NCI-H2227 (cell line): ENCODE data around the gene KCNS3.

Experiments used
- DNase-seq: peaks from one replicate; lab custom pipeline; 2025; ENCODE audit not compliant: unreplicated experiment; lab: John Stamatoyannopoulos, UW

KCNS3 gene

GRCh38 chr2:17878281-17879136, at the start of gene KCNS3:
KCNS3 (plus strand) TSS chr2:17878667; CDS start chr2:17931009, 52,342 bp downstream.
- DNase-seq, result peak; percentile 68

DNA sequence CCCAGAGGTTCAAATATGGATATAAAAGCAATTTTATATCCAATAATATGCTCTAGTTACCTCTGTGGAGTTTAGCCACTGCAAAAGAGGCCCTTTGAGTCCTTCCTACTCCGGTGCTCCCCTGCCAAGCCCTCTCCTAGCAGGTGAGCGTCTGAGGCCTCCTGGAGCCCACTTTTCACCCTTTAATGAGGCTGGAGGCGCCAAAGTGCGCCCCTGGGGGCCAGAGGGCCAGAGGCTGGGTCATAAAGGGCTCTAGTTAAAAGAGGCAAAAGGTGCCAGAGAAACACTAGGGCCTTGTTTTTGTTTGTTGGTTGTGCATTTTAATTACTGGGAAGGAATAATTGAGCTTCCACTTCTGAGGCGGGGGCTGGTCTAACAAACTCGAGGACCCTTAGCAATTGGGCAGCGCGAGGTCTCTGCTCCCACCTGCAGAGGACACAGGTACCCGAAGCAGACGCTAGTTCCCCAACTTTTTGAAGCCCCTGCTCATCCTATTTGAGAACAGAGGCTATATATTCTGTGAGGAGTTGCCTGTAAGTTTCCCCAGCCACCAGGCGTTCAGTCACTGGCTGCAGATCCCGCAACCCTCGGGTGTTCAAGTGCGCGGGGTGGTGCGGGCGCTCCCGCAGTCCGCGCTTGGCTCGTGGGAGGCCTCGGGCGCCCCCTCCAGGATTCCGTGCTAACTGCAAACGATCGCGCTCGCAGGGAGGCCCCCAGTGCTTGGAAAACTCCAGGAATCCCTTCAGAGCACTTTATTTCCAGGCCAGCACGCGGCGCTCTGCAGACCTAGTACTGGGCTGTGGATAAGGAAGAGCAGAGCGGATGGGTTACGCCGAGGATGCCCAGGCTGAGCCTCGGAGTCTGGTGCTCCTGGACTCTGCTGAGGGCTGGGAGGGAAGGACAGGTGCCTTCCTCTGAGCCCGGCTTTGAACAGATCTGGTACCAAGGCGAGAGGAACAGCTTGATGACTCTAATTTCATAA, 48.1 kb upstream of the KCNS3 start:
- peak; percentile 95 for DNase-seq

GRCh38 chr2:17835516-17835915, 43.0 kb upstream of the KCNS3 start:
- no peak for DNase-seq

DNA sequence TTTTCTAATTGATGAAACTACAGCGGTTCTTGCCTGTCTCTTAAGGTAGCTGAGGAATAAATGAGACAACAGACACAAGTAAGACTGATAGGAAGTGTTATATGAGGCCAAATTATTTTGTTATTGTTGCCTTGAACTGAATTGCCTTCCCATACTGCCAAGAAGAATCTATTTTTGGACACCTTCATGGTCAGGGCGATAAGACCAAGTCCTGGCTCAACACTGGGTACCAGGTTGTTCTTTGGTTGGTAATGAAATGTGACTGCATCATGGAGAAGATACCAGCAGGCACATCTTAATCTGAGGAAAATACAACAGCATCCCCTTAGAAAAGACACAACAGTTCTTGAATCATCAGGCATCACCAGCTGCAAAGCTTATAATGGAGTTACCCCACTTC, 38.5 kb upstream of the KCNS3 start:
- no peak for DNase-seq

- DNase-seq, result no peak
These were observed 35.0 kb upstream of the KCNS3 start for GRCh38 chr2:17843457-17843856.

DNA sequence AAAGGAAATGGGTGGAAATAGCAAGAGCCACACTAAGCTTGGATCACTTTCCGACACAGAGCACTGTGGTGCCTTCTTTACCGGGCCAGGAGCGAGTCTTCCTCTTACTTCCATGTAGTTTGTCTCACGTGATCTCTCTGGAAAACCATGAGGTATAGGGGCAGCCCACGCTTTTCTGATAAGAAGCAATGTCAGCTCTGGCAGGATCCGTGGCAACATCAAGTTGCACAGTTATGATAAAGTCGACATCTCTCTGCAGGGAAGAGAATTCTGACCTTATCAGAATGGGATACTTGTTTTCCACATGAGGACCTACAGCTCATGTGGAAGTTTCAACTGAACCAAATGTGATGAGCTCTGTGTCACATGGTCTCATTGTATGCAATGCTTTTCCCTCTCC, 32.7 kb upstream of the KCNS3 start:
- no peak for DNase-seq

DNA sequence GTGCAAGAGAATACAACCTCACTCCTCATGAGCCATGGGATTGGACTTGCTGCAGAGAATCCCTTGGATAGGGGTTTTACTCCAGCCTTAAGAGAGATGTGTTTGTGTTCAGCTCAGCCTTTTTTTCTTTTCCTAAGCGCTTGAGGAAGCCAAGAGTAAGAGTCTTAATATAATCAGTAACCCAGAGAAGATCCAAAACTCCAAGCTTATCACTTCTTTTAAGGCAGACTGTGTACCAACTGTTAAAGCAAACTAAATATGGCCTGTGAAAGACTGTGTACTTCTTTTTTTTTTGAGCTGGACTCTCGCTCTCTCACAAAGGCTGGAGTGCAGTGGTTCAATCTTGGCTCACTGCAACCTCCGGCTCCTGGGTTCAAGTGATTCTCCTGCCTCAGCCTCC, 31.8 kb upstream of the KCNS3 start:
- DNase-seq, result no peak

DNA sequence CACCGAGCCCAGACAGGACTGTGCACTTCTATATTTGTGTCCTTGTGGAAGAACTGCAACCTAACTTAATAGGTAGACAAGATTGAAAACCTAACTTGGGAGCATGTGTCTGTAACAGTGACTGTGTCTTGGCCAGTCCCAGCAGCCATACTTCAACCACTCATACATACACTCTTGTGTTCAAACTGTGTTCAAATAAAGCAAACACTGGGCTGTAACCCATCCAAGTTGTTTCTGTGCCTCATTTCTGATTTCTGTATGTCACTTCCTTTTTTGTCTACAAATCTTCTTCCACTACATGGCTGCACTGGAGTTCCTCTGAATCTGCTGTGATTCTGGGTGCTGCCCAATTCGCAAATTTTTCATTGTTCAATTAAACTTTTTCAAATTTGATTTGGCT, 31.2 kb upstream of the KCNS3 start:
- no peak for DNase-seq

DNA sequence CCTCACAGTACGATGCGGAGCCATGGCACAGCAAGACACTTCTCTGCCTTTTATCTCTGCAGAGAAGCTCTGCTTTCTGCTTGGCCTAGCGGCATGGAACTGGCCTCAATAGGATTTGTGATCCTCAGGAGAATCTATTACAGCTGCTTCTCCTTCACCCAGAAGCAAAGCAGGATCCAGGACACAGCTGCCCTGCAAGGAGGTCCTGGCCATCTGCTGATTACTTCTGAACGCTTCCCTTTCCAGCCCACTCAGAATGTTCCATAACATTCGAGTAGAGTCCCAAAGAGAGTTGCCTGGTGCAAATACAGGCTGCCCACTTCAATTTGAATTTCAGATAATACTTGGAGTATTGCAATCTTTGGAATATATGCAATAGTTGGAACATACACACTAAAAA, 29.2 kb upstream of the KCNS3 start:
- DNase-seq, result no peak

- no peak for DNase-seq
These were observed 28.3 kb upstream of the KCNS3 start for GRCh38 chr2:17850151-17850550.

DNA sequence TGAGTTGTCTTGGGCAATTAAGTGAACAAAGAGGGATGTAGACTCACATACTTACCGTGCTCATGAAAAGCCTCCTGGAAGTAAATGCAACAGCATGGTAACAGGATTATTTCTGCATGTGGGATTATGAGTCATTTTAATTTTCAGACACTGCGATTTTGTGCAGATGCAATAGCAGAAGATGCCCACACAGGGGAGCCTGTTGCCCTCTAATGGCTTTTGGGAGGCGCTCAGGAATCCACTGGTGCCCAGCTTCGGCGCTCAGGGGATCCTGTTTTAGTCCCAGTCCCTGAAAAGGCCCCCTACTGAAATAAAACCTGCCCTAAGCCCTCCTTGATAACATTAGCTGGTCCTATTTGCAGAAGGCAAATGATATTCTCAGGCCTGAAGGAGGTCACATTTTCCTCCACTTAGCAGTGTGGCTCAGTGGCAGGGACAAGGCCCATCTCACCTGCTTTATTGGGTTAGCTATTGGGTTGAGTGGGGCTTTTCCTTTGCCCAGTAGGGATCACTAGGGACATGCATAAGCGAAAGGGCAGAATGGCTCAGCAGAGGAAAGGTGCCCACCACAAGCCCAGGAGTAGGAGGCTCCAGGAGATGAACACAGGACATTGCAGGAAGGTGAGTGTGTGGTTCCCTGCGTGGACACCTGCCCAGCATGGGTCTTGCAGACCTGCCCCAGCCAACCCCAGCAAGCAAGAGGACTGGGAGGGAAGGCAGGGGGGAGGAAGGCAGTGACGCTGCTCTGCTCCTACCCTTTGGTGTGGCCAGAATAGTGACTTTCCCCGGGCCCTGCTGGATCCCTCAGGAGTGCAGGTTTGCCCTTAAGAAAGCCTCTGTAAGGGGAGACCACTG, 26.5 kb upstream of the KCNS3 start:
- peak; percentile 70 for DNase-seq

GRCh38 chr2:17853799-17854198, 24.7 kb upstream of the KCNS3 start:
- DNase-seq, result no peak

DNA sequence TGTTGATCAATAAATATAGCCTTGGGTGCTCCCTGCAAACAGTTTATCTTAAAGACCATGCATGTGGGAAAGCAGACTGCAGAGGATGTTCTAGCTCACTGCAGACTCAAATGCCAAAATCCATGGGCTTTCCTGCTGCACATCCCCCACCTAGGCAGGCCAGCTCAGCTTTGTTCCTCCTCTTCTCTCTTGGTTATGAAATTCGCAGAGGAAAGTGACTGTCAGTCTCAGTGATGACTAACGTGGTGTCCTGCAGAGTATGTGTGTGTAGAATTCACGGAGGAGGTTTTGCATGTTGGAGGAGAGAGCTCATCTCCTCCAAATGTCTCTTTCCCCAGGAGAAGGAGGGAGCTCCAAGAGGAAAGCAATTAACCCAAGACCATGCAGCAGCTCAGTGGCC, 21.4 kb upstream of the KCNS3 start:
- DNase-seq, result peak; percentile 82

GRCh38 chr2:17858064-17858463, 20.4 kb upstream of the KCNS3 start:
- no peak for DNase-seq

- no peak for DNase-seq
These were observed 14.9 kb upstream of the KCNS3 start for GRCh38 chr2:17863539-17863938.

DNA sequence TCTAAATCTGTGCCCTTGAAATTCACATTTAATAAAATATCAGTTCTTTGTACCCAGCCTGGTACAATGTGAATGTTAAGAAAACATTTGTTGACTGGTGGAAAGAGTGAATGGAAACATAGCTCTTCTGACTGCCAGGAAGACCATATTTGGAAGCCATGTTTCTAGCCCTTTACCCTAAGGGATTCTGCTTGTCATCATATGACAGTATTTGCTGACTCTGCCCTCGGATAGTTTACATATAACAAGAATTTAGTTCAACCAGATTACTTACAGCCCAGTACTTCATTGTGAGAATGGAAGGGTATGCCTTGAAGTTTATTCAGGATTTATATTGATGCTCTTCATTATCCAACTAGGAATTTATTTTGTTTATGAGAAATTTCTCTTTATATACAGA, 13.8 kb upstream of the KCNS3 start:
- DNase-seq, result no peak

GRCh38 chr2:17867133-17867532, 11.3 kb upstream of the KCNS3 start:
- peak; percentile 35 for DNase-seq

GRCh38 chr2:17869128-17869527, 9.3 kb upstream of the KCNS3 start:
- no peak for DNase-seq

DNA sequence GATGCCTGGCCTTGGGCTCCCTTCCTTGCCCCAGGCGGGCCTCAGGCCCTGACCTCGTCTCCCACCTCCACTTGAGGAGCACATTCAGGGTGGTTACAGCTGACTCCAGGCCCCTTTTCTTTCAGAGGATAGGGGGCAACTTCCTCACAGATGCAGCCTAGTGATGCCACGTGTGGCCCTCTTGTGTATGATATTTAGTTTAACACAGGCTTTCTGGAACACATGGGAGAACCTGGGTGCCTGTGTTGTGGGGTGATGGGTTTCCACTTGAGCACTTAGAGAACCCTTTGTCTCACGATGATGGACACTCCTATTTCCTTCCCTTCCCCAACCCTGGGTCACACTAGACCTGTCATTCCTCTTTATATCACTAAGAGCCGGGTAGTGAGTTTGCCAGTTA, 6.8 kb upstream of the KCNS3 start:
- no peak for DNase-seq

GRCh38 chr2:17873021-17873420, 5.4 kb upstream of the KCNS3 start:
- no peak for DNase-seq

DNA sequence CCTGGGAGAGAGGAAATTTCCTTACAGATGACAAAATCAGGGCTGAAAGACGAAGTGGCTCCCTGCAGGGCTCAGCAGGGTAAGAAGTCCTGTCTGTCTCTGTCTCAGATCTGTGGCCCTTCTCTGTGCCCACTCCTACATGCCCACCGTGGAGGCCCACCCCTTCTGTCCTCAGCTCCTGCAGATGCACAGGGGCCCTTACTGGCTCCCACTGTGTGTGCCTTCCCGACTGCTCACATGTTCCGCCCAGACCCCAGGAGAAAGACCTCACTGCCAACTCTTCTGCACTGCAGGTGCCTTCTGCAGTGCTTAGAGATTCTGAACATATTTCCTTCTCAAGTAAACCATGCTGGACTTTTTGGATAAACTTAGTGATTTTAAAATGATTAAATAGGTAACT, 1.9 kb upstream of the KCNS3 start:
- DNase-seq, result no peak
